H1 (cell line): ENCODE measurements around the gene XPNPEP3. TPM values are rescaled to one million over a fixed set of nuclear protein-coding genes. Genes with fewer than 3 reads are reported as not detected.

Experiments used
- CTCF ChIA-PET: fragments of 300-600 bp; sonication (Branson Sonifier 250); formaldehyde crosslinking; loops from one replicate; lab custom pipeline; 2021; ENCODE audit not compliant: partially characterized antibody; lab: Charles Lee
- POLR2A ChIA-PET: fragments of 300-600 bp; sonication (Branson Sonifier 250); formaldehyde crosslinking; loops from one replicate; lab custom pipeline; 2021; ENCODE audit warnings: inconsistent platforms; ENCODE audit not compliant: partially characterized antibody; lab: Charles Lee
- DNase-seq, 2 experiments: peaks; one replicate each; pipeline versions ENCODE4 v3.0.0 to v3.0.0-alpha.2; 2010 to 2022; ENCODE audit warnings: low spot score in 2 of 2, low read depth in 1 of 2, mixed read lengths in 1 of 2
- FAIRE-seq: peaks from 2 replicates; lab custom pipeline; 2011; peaks lifted over from hg19 to GRCh38; lab: Jason Lieb, UNC
- H2AFZ ChIP-seq: 2 replicates; pipeline ENCODE4 v1.8.1; 2012; ENCODE audit warnings: low read length, inconsistent platforms
- H2AK5ac ChIP-seq: 2 replicates; pipeline ENCODE4 v1.6.1; 2013; ENCODE audit warnings: low read depth, low read length
- H2BK120ac ChIP-seq: replicated peaks from 2 replicates; pipeline ENCODE3; 2013; ENCODE audit warnings: low read depth, low read length, inconsistent platforms
- H2BK12ac ChIP-seq: 2 replicates; pipeline ENCODE4 v1.6.1; 2013; ENCODE audit warnings: low read depth, low read length
- H2BK15ac ChIP-seq: 2 replicates; pipeline ENCODE4 v1.6.1; 2013; ENCODE audit warnings: low read length
- H2BK20ac ChIP-seq: 2 replicates; pipeline ENCODE4 v1.6.1; 2013; ENCODE audit warnings: low read length
- H2BK5ac ChIP-seq: 2 replicates; pipeline ENCODE4 v1.6.1; 2013; ENCODE audit warnings: low read depth, low read length
- H3K14ac ChIP-seq: 2 replicates; pipeline ENCODE4 v1.6.1; 2013; ENCODE audit warnings: inconsistent platforms; ENCODE audit not compliant: insufficient read length
- H3K18ac ChIP-seq: 2 replicates; pipeline ENCODE4 v1.6.1; 2013; ENCODE audit warnings: low read length; ENCODE audit errors: extremely low read depth
- H3K23ac ChIP-seq: 2 replicates; pipeline ENCODE4 v1.6.1; 2013; ENCODE audit warnings: inconsistent platforms; ENCODE audit not compliant: insufficient read length
- H3K23me2 ChIP-seq: 2 replicates; pipeline ENCODE4 v1.6.1; 2013; ENCODE audit warnings: low read depth, low read length
- H3K27ac ChIP-seq: 2 replicates; pipeline ENCODE4 v1.6.1; 2011; ENCODE audit warnings: low read depth, low read length, inconsistent platforms
- H3K27me3 ChIP-seq, 4 experiments: replicated peaks in 1 of 4; 1 replicate in 1 of 4; 2 replicates in 3 of 4; pipeline versions ENCODE4 v1.6.1 to v1.8.1; 2011 to 2013; ENCODE audit warnings: low read length in 3 of 4, mild to moderate bottlenecking in 3 of 4, inconsistent platforms in 2 of 4, mixed read lengths in 2 of 4, moderate library complexity in 1 of 4; ENCODE audit not compliant: control insufficient read depth in 3 of 4, insufficient read depth in 3 of 4; ENCODE audit errors: extremely low read depth in 1 of 4
- H3K36me3 ChIP-seq, 4 experiments: 2 replicates each; pipeline versions ENCODE4 v1.6.1 to v1.8.1; 2011 to 2013; ENCODE audit warnings: mild to moderate bottlenecking in 4 of 4, low read length in 3 of 4, moderate library complexity in 2 of 4, control low read depth in 1 of 4, inconsistent platforms in 1 of 4; ENCODE audit not compliant: insufficient read depth in 4 of 4, control insufficient read depth in 2 of 4
- H3K4ac ChIP-seq: replicated peaks from 2 replicates; pipeline ENCODE3; 2013; ENCODE audit warnings: low read length, low read depth, mixed read lengths, inconsistent platforms; ENCODE audit not compliant: insufficient read length
- H3K4me1 ChIP-seq, 4 experiments: replicated peaks in 1 of 4; 1 replicate in 1 of 4; 2 replicates in 3 of 4; pipeline versions ENCODE4 v1.6.1 to v1.8.1; 2011 to 2013; ENCODE audit warnings: low read length in 3 of 4, inconsistent platforms in 2 of 4, mixed read lengths in 1 of 4; ENCODE audit not compliant: insufficient read depth in 4 of 4, control insufficient read depth in 3 of 4
- H3K4me2 ChIP-seq, 2 experiments: 2 replicates each; pipeline versions ENCODE4 v1.6.1 to v1.8.1; 2011 to 2013; ENCODE audit warnings: low read depth in 2 of 2, low read length in 2 of 2, control low read depth in 1 of 2, inconsistent platforms in 1 of 2, mild to moderate bottlenecking in 1 of 2; ENCODE audit not compliant: insufficient read depth in 1 of 2
- H3K4me3 ChIP-seq, 4 experiments: fragments of 200-600, 300-600 bp in 1 of 4; sonication (generic), shearing (Covaris generic), sonication (Bioruptor Twin) in 1 of 4; 2 replicates each; pipeline versions ENCODE4 v1.5.1 to v1.8.1; 2011 to 2016; ENCODE audit warnings: low read length in 4 of 4, low read depth in 3 of 4, control low read depth in 2 of 4, inconsistent platforms in 2 of 4, mild to moderate bottlenecking in 2 of 4, mixed read lengths in 1 of 4, moderate library complexity in 1 of 4; ENCODE audit not compliant: insufficient read depth in 2 of 4; ENCODE audit errors: extremely low read depth in 1 of 4
- H3K56ac ChIP-seq: replicated peaks from 2 replicates; pipeline ENCODE3; 2013; ENCODE audit warnings: low read depth, mild to moderate bottlenecking, mixed read lengths, low read length, inconsistent platforms; ENCODE audit not compliant: insufficient read length
- H3K79me1 ChIP-seq: 2 replicates; pipeline ENCODE4 v1.6.1; 2013; ENCODE audit warnings: low read depth, low read length, control low read depth
- H3K79me2 ChIP-seq, 2 experiments: 2 replicates each; pipeline versions ENCODE4 v1.6.1 to v1.8.1; 2012 to 2013; ENCODE audit warnings: low read length in 2 of 2, mild to moderate bottlenecking in 2 of 2, inconsistent platforms in 1 of 2; ENCODE audit not compliant: insufficient read depth in 2 of 2, control insufficient read depth in 1 of 2
- H3K9ac ChIP-seq, 4 experiments: replicated peaks in 1 of 4; 1 replicate in 1 of 4; 2 replicates in 3 of 4; pipeline versions ENCODE4 v1.6.1 to v1.8.1; 2011 to 2013; ENCODE audit warnings: low read depth in 3 of 4, low read length in 3 of 4, control low read depth in 2 of 4, mild to moderate bottlenecking in 2 of 4, moderate library complexity in 2 of 4, inconsistent platforms in 1 of 4; ENCODE audit errors: extremely low read depth in 1 of 4
- H3K9me3 ChIP-seq, 2 experiments: 2 replicates each; pipeline versions ENCODE4 v1.6.1 to v1.8.1; 2012 to 2013; ENCODE audit warnings: mild to moderate bottlenecking in 2 of 2, moderate library complexity in 2 of 2, control low read depth in 1 of 2, inconsistent platforms in 1 of 2, low read depth in 1 of 2, low read length in 1 of 2, mixed read lengths in 1 of 2; ENCODE audit not compliant: insufficient read depth in 2 of 2
- H4K20me1 ChIP-seq, 2 experiments: replicated peaks in 1 of 2; 2 replicates each; pipeline versions ENCODE3 to v1.8.1; 2011 to 2013; ENCODE audit warnings: inconsistent platforms in 2 of 2, low read length in 2 of 2, mild to moderate bottlenecking in 1 of 2; ENCODE audit not compliant: insufficient read depth in 2 of 2, control insufficient read depth in 1 of 2
- H4K5ac ChIP-seq: 2 replicates; pipeline ENCODE4 v1.6.1; 2013; ENCODE audit warnings: low read length, low read depth, mixed read lengths, inconsistent platforms; ENCODE audit not compliant: insufficient read length
- H4K8ac ChIP-seq: 2 replicates; pipeline ENCODE4 v1.8.0; 2013; ENCODE audit warnings: mild to moderate bottlenecking, moderate library complexity, low read length, inconsistent platforms; ENCODE audit not compliant: insufficient read depth; ENCODE audit errors: extremely low read depth
- H4K91ac ChIP-seq: replicated peaks from 2 replicates; pipeline ENCODE3; 2013; ENCODE audit warnings: low read length, mixed read lengths, inconsistent platforms; ENCODE audit not compliant: insufficient read length
- BCL11A ChIP-seq, 2 experiments: IDR thresholded peaks; one replicate each; pipeline ENCODE4 v1.6.1; 2011; ENCODE audit warnings: low read depth in 2 of 2, low read length in 2 of 2, mild to moderate bottlenecking in 2 of 2
- CEBPB ChIP-seq: IDR thresholded peaks from 2 replicates; pipeline ENCODE4 v1.6.1; 2012; ENCODE audit warnings: low read depth, low read length
- GABPA ChIP-seq: IDR thresholded peaks from 2 replicates; pipeline ENCODE4 v1.6.1; 2011; ENCODE audit warnings: mild to moderate bottlenecking, low read length, moderate library complexity, borderline replicate concordance; ENCODE audit not compliant: insufficient read depth
- RBBP5 ChIP-seq: IDR thresholded peaks from 2 replicates; pipeline ENCODE4 v1.7.1; 2012; ENCODE audit warnings: low read depth, mild to moderate bottlenecking, inconsistent platforms, low read length, moderate library complexity, borderline replicate concordance
- SIRT6 ChIP-seq: IDR thresholded peaks from one replicate; pipeline ENCODE4 v1.7.1; 2012; ENCODE audit warnings: low read length, inconsistent platforms
- YY1 ChIP-seq: IDR thresholded peaks from 2 replicates; pipeline ENCODE4 v1.6.1; 2011; ENCODE audit warnings: low read depth, mild to moderate bottlenecking, low read length
- WGBS, 2 experiments: shearing (Covaris generic) in 1 of 2; methylation state at CpG; one replicate each; pipeline versions ENCODE4 v1.1.6 to v1.1.7; 2013 to 2015; ENCODE audit warnings: low lambda C conversion rate in 2 of 2, mixed read lengths in 2 of 2, inconsistent platforms in 1 of 2, low coverage in 1 of 2, missing lambda C conversion rate in 1 of 2; ENCODE audit not compliant: insufficient replicate concordance in 2 of 2, insufficient coverage in 1 of 2, insufficient read length in 1 of 2; ENCODE audit errors: extremely low coverage in 1 of 2, missing lambda C conversion rate in 1 of 2; 5-methylcytosine and 5-hydroxymethylcytosine counted together
- polyA plus RNA-seq, 7 experiments: library from polyadenylated mRNA; depleted of rRNA in 3 of 7; stranded (reverse) in 5 of 7; unstranded in 2 of 7; fragments of >200 nt in 5 of 7; fragments of 200-250 nt in 2 of 7; gene quantifications; 1 replicate in 5 of 7; 2 replicates in 1 of 7; 4 replicates in 1 of 7; pipeline versions ENCODE4 v1.2.1 to v1.2.3, GENCODE V29; 2011 to 2013; ENCODE audit warnings: missing spikeins in 2 of 7, mixed read lengths in 2 of 7
- total RNA-seq: library from RNA; stranded (reverse); fragmentation: NEBNext Ultra II Directional; extraction: Animal tissue kit (Norgen Biotek cat#: 25700); gene quantifications from 2 replicates; pipeline ENCODE4 v1.2.1, GENCODE V29; 2021
- TF ChIP-seq, protein P1 (sequence below): IDR thresholded peaks from 2 replicates; pipeline ENCODE4 v1.6.1; 2012; ENCODE audit warnings: inconsistent platforms

Gene XPNPEP3
- total and polyA plus RNA-seq, 2 of the 8 experiments (the other 6 are each of a cell fraction or from before 2014, with no cell fraction given) = 25.8 to 29.2 TPM

DNA sequence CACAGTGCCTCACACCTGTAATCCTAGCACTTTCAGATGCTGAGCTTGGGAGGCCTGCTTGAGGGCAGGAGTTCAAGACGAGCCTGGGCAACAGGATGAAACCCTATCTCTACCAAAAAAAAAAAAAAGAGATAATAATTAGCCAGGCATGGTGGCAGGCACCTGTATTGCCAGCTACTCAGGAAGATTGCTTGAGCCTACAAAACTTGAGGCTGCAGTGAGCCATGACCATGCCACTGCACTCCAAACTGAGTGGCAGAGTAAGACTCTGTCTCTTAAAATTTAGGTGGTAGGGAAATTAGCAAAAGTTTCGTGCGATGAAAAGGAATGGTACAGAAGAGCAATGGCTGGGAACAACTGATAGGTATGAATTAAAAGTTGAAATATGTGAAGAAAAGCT, 18.5 kb upstream of the XPNPEP3 start:
- H4K20me1 ChIP-seq = peaks cover 0 to 10% of the 10 kb centered on the region in 2 experiments
- no peak overlapping the region for H2BK5ac ChIP-seq
- no peak overlapping the region for H2BK120ac ChIP-seq
- no peaks in the 10 kb centered on the region for H3K79me1 ChIP-seq
- no peak overlapping the region for H3K18ac ChIP-seq
- no peak overlapping the region for H4K91ac ChIP-seq
- no peak overlapping the region for H2BK20ac ChIP-seq
- H2AK5ac ChIP-seq = no peak overlapping the region
- peaks cover 8 to 80% (median 39%) of the 10 kb centered on the region in 4 experiments for H3K36me3 ChIP-seq
- CTCF ChIA-PET = interaction anchor here (0.6 to 1.5 kb wide), 2 partner anchors 14 to 175 kb away, joined by 3 to 5 read pairs; no protein-coding TSS in a partner anchor
- H3K9ac ChIP-seq = no peak overlapping the region
- no peak overlapping the region for H3K14ac ChIP-seq
- no peaks in the 10 kb centered on the region for H3K23me2 ChIP-seq
- no peaks in the 10 kb centered on the region for H3K4me1 ChIP-seq
- H2AFZ ChIP-seq = no peak overlapping the region
- no peaks in the 10 kb centered on the region for H3K27me3 ChIP-seq
- FAIRE-seq (no peak), DNase-seq (no peak)
- peaks cover 0 to 45% of the 10 kb centered on the region in 2 experiments; a peak in 2 of 4 replicates for H3K79me2 ChIP-seq
- no peak overlapping the region for H2BK12ac ChIP-seq
- H3K23ac ChIP-seq = no peak overlapping the region
- H3K4ac ChIP-seq = no peak overlapping the region
- no peak overlapping the region for H3K56ac ChIP-seq
- POLR2A ChIA-PET = interaction anchor here (0.8 to 1.3 kb wide), 4 partner anchors 14 to 29 kb away, joined by 3 to 5 read pairs (median 4); partner anchors contain the start of genes ST13 and XPNPEP3
- no peak overlapping the region for H2BK15ac ChIP-seq
- no peak overlapping the region for H4K5ac ChIP-seq
- no peak overlapping the region for H3K27ac ChIP-seq
- H3K4me2 ChIP-seq = no peak overlapping the region
- no peaks in the 10 kb centered on the region for H3K9me3 ChIP-seq
- no peak overlapping the region for H4K8ac ChIP-seq
- no peak overlapping the region for H3K4me3 ChIP-seq
- WGBS, 2 experiments = 91% methylated on average over 3 of the region's 3 CpGs; no CpG with 5 or more reads in 1 of the 2 experiments
- no peak for TF ChIP-seq CEBPB
- no peak for TF ChIP-seq YY1
- no peak for TF ChIP-seq GABPA
- TF ChIP-seq, protein P1, sequence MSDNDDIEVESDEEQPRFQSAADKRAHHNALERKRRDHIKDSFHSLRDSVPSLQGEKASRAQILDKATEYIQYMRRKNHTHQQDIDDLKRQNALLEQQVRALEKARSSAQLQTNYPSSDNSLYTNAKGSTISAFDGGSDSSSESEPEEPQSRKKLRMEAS = no peak
- TF ChIP-seq SIRT6 = no peak
- no peak for TF ChIP-seq BCL11A (IDR thresholded peaks at IDR 0.05; ENCODE audit: low read depth in 2 of 2, low read length in 2 of 2)
- TF ChIP-seq RBBP5 = no peak
